ENCODE data around the gene RC3H1.

DNA sequence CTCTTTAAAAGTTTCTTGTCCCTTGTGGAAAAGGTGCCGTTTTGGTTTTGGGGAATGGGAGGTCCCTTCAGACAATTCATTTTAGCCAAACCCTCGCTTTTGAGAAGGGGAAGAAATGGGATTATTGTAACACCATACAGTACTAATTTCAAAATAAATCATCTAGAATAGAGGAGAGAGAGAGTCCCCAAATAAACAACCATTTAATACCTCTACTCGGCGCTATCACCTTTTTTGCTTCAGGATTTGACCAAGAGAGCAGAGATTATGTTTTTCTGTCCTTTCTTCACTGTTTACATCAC is 770 bp upstream of the RC3H1 start:
- TF ChIP-seq CTCF (IDR thresholded peaks at IDR 0.05) (no peak), POLR2A (IDR thresholded peaks at IDR 0.05) (no peak)

All from heart left ventricle (tissue), 13 donors.